GM18526 (cell line): Measurements from ENCODE around the gene NTRK1.

Experiments used
- POLR2A ChIP-seq: IDR thresholded peaks from 3 replicates; pipeline ENCODE4 v1.6.1; 2011; ENCODE audit not compliant: insufficient read length; ENCODE audit errors: extremely low read depth

NTRK1 gene

DNA sequence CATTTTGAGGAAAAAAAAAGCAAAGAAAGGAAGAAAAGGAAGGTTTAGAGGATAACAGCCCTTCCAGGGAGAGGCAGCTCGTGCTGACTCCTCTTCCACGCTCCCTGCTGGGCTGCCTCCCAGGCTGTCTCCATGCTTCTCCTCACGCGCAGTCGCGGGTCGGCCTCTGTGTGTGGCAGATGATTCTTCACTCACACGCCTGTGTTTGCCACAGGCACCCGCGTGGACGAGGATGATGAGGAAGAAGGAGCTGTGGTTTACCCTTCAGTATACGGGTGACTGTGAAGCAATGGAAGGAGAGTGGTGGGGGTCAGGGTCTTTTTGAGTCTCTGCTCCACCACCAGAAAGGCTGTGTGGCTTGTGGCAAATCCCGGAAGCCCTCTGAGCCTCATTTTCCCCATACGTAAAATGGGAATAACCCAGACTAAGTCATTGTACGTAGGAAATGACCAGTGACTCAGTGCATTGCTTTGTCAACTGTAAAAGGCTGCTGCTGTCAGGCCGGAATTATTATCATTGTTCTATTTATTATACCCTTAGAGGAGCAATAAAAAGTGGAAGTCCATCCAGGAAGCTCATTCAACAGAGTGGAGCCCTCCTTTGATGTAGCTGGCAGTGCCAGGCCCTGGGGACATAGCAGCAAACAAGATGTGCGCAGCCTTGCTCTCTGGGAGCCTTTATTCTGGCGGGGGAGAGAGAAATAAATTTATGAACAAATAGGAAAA is 32.1 kb upstream of the NTRK1 start:
- no peak for TF ChIP-seq POLR2A

DNA sequence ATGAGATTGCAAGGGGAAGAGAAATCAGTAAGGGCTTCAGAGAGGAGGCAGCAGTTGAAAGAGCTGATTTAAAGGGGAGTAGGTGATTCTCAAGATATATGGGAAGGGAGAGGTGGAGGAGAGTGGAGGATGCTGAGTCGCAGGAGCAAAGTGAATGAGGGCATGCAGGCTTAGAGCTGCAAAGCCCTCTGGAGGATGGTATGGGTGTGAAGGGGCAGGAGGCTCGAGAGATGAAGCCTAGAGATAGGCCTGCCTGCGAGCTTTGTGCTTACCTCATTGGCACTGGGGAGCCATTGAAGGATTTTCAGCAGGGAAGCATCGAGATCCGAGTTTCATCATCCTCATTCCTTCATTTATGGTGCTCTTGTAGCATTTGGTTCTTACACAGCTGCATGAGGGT is 28.2 kb upstream of the NTRK1 start:
- TF ChIP-seq POLR2A = no peak

DNA sequence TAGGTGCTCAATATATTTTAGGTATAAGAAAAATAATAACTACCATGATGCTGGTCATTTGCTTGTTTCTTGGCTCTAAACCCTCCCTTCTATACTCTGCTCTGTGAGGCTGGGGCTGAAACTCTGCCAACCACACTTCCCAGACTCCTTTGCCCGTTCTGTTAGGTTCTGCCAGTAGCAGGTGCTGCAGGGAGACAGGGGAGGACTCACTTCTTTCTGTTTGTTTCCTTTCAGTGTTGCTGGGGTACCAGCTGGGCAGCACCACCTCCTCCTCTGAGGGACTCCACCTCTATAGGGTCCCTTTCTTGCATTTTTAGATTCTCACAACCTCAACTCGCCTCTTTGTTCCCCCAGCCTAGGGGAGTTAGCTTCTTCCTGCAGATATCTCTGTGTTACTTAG is 27.1 kb upstream of the NTRK1 start:
- TF ChIP-seq POLR2A = no peak

GRCh38 chr1:156834322-156834721 is 26.3 kb upstream of the NTRK1 start:
- TF ChIP-seq POLR2A = no peak

GRCh38 chr1:156836041-156836654 is 24.5 kb upstream of the NTRK1 start:
- no peak for TF ChIP-seq POLR2A

GRCh38 chr1:156836892-156837291 is 23.8 kb upstream of the NTRK1 start:
- TF ChIP-seq POLR2A = no peak

DNA sequence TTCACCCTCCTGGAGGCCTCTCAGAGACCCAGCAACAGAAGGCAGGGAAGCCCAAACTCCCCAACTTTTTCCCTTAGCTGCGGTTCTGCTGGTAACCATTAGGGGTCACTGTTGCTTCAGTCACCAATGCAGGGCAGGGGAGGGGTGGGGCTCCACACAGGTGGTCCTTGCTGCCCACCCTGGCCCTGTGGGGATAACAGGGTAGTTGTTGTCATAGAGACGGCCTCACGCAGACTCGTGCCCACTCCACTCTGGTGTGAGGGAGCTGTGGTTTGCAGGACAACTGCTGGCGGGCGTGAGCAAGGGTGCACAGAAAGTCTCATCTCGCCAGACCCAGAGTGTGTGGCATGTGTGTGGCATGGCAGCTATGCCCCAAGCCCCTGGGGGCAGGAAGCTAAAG is 21.7 kb upstream of the NTRK1 start:
- no peak for TF ChIP-seq POLR2A

- no peak for TF ChIP-seq POLR2A
Observed at GRCh38 chr1:156839426-156840109, 21.1 kb upstream of the NTRK1 start.

DNA sequence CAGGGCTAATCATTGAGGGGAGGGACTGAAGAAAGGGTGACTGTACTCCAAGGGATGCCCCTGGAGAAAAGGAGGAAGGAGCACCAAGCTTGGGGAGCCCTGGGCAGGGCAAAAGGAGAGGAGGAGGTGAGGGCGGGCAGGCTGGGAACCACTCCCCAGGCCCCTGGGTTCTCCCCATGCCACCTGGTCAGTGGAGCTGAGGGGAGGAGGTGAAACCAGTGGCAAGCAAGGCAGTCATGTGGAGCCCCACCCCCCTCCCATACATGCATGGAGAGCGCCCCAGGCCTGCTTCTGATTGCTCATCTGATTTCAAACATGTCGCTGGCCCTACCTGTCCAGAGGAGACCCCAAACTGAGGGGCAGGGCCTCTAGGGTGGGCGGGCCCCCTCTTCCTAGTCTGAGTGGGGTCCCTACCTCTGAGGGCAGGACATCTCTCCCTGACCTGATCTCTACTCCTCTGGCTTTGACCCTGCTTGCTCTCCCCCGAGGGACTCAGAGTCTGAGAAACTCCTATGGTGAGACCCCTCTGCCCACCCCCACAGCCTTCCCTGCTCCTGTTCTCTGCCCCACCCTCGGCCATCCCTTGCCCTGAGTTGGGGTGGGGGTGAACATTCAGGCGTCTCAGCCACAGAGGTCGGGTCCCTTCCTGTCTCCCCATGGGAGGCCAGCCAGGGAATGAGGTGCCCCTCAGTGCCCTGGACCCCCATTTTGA is 20.3 kb upstream of the NTRK1 start:
- no peak for TF ChIP-seq POLR2A

- no peak for TF ChIP-seq POLR2A
Observed at GRCh38 chr1:156840898-156841279, 19.8 kb upstream of the NTRK1 start.

DNA sequence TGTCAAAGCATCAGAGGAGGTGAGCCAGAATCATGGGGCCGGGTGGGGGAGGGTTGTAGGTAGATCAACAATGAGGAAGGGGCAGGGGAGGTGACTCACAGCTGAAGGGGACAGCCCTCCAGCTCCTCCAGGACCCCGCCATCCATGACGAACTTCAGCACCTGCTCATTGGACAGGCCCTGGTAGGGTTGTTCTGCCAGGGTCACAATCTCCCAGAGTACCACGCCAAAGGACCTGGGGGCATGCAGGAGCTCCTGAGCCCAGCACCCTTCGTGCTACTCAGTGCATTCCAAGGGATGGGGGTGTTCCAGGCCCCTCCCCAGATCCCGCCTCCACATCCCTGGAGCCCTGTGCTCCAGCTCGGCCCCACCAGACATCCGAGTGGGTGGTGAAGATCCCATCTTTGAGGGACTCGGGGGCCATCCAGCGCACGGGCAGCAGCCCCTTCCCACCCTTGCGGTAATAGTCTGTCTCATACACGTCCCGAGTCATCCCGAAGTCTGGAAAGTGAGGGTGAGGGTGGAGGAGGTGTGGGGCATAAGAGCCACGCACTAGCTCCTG is 19.3 kb upstream of the NTRK1 start:
- no peak for TF ChIP-seq POLR2A

GRCh38 chr1:156842618-156843300 is 17.9 kb upstream of the NTRK1 start:
- TF ChIP-seq POLR2A = no peak

- no peak for TF ChIP-seq POLR2A
Observed at GRCh38 chr1:156844102-156844501, 16.6 kb upstream of the NTRK1 start.

DNA sequence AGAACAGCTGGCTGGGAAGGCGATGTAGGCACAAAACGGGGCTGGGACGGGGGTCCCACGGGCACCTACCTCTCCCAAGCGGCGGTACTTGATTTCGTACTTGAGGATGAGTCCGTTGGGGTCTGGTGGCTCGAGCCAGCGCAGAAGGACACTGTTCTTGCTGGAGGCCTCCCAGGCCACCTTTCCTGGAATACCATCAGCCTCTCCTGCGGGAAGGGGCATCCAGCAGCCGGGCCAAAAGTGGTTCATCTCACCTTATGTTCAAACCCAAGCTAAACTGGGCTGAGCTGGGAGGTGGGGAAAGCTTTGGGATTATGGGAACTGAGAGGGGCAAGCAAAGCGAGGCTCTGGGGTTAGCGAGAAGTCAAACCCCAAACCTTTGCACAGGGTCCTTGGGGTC is 16.0 kb upstream of the NTRK1 start:
- no peak for TF ChIP-seq POLR2A

DNA sequence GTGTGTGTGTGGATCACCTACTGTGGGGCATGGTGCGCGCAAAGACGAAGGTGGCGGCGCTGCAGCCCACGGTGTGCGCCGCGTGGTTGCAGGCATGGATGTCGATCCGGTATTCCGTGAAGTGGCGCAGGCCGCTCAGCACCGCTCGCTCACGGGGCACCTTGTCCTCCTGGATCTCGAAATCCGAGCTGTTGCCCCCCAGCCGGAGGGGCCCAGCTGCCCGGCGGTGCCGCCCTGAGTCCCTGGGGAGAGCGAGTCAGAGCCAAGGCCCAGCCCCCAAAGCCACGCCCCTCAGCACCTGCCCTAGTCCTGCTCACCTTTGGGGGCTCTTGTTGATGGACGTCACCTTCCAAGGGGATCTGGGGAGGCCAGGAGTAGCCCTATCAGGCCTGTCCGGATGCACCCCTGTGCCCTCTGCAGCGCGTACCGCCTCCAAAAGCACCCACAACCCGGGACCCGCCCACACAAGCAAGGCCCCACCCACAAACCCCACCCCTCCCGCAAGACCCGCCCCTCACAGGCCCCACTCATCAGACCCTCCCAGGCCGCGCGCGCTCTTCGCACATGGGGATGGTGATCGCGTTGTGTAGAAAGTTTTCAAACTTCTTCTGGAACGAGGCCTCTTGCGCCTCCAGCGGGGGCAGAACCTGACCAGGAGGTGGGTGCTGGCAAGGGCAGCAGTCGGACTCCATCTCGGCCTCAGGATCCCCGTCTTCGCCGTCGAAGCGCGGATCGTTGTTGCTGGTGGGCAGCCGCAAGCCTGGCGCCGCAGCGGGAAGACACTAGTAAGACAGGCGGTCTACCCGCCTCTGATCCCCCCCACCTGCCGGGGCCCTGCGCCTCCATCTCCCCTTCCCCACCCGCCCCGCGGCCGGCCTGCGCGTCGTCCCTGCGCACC is 15.4 kb upstream of the NTRK1 start:
- TF ChIP-seq POLR2A = no peak
